Stimulated activated CD8-positive, alpha-beta memory T cell treated with anti-CD3 and anti-CD28 coated beads, Interleukin-15, amount 100 ng/mL, for 4 hours (primary cell): ENCODE results near the gene RASA4B.
"Not testable (repeated sequence)": the region's sequence is repeated elsewhere in the genome, so short reads cannot be mapped to it uniquely, and the experiment has no call there.

Source experiments
- DNase-seq, 2 donors: peaks; one replicate each; pipeline ENCODE4 v3.0.0-alpha.2; 2020; ENCODE audit warnings: low read depth in 2 of 2

Gene RASA4B

DNA sequence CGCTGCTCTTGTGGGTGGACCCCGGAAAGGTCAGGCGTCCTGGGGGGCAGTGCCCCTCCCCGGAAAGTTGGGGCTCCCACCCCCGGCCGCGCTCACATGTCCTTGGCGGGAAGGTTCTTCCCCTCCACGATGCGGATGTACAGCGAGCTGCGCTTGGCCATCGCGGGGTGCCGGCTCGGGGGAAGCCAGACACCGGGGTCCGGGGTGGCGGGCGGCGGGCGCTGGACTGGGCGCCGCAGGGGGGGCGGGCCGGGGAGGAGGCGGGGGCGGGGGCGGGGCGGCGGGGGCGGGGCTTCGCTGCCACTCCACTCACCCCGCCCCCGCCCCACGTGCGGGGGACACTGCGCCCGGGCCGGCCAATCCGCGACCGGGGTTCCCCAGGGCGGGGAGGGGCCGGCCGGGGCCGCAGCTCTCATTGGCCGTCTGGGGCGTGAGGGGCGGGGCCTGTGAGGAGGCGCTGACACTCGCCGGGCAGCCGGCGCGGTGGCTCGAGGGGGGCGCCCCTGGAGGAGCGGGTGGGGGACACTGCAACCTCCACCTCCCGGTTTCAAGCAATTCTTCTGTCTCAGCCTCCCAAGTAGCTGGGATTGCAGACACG lies at the start of gene RASA4B:
TSS of gene RASA4B (minus strand) at position 228 of the 598 bp plus-strand sequence. CDS start at position 161, 67 bp downstream.
- DNase-seq = not testable (repeated sequence)

DNA sequence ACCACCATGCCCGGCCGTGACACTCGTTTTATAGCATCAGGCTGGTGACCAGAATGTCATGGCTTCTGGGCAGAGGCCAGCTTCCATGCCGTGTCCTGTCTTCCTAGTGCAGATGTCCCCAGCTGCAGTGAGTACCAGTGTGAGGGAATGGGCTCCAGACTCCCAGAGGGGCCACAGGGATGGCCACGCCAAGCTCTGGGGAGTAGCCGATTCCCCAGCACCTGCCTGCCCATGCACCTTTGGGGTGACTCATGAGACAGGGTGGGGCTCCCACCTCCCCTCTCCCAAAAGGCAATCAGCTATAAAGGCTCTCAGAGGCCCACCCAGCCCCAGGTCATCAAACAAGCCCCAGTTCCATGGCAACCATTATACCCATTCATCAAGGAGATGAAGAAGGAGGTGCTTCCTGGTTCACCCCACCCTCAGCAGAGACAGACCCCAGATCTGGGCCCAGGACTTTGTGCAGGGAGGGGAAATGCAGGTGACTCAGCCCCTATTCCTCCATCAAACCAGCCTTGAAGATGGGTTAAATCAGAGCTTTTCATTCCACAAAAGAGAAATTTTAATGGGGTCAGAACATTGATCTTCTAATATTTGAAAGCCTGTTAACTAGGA lies 33.3 kb upstream of the RASA4B start, which contains the start of gene SPDYE2:
TSS of gene SPDYE2 (plus strand) at position 419 of the 615 bp plus-strand sequence. CDS start 2,030 bp downstream, outside the sequence.
- DNase-seq = not testable (repeated sequence)

DNA sequence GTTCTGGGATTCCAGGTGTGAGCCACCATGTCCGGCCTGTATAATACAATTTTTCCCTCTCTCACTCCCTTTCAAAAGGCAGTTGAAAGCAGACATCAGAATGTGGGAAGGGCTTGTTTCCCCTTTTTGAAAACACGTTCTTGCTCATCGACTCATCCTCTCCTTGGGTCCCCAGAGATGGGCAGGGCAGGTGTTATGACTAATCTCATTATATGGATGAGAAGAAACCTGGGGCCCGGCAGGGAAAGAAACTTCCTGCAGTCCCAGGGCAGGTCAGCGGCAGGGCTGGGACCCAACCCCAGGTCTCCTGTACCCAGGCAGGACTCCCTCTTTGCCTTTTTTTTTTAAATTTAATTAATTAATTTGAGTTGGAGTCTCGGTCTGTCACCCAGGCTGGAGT lies 28.8 kb upstream of the RASA4B start:
- not testable (repeated sequence) for DNase-seq

DNA sequence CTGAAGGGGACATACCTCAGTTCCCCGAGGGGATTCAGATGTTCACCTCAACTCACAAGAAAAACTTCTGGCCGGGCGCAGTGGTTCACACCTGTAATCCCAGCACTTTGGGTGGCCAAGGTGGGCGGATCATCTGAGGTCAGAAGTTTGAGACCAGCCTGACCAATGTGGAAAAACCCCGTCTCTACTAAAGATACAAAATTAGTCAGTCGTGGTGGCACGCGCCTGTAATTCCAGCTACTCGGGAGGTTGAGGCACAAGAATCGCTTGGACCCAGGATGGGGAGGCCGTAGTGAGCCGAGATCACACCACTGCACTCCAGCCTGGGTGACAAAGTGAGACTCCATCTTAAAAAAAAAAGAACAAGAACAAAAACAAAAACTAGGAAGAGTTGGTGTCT lies 27.7 kb upstream of the RASA4B start:
- DNase-seq = not testable (repeated sequence)

DNA sequence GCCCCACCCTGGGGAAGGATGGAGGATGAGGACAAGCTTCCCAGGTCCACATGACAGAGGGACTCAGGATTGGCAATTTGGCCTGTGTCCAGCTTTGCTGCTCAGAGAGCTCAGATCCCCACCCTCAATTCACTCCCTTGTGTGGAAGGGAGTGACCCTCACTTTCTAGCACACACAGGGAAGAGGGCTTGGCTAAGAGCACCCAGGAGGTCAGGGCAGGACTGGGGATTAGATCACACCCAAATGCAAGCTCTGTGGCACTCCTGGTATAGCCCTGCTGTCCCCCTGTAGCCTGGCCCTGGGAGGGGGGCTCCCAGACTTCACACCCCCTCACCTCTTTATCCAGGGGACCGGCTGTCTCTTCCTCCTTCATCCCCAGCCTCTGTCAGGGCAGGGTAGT lies 26.8 kb upstream of the RASA4B start:
- DNase-seq = not testable (repeated sequence)

DNA sequence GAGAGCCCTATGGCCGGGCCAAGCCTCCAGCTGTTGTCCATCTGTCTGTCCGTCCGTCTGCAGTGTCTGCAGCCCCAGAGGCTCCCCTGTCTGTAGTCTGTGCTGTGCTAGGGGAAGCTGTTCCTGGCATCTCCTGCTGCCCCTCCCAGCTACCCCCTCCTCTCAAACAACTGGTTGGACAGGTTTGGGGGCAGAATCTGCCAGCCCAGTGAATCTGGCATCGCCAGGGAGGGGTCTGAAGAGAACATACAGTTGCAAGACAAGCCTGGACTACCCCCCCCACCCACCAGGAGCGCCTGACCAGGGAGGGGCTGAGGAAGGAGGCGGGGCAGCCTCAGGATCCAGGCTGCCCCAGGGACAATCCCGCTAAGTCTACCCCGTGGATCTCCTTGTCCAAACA lies 26.0 kb upstream of the RASA4B start, which contains the start of gene UPK3BL2:
TSS of gene UPK3BL2 (minus strand) at position 101 of the 400 bp plus-strand sequence. CDS start at position 41, 60 bp downstream.
- not testable (repeated sequence) for DNase-seq

DNA sequence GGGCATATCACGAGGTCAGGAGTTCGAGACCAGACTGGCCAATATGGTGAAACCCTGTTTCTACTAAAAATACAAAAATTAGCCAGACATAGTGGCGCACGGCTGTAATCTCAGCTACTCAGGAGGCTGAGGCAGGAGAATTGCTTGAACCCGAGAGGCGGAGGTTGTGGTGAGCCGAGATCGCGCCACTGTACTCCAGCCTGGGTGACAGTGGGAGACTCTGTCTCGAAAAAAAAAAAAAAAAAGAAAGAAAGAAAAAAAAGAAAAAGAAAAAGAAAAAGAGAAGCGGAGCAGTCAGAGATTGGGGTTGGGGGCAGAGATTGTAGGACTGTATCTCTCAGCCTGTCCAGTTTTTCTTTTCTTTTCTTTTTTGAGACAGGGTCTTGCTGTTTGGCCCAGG lies 25.2 kb upstream of the RASA4B start:
- not testable (repeated sequence) for DNase-seq

DNA sequence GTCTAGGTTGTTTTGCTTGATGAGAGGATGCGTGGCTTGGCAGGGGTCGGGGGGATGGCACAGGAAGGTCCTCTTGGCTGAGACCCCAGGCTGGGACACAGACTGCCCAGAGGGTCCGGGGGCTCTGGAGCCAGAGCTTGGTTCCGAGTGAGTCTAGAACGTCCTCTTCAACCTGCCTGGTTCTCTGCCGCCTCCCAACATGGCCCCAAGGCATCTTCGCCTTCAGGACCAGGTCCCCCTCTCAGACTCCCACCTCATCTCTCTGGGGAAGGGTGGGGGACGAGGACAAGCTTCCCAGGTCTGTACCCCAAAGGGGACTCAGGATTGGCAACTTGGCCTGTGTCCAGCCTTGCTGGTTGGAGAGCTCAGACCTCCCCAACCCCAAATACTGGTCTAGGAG lies 24.5 kb upstream of the RASA4B start:
- DNase-seq = not testable (repeated sequence)

DNA sequence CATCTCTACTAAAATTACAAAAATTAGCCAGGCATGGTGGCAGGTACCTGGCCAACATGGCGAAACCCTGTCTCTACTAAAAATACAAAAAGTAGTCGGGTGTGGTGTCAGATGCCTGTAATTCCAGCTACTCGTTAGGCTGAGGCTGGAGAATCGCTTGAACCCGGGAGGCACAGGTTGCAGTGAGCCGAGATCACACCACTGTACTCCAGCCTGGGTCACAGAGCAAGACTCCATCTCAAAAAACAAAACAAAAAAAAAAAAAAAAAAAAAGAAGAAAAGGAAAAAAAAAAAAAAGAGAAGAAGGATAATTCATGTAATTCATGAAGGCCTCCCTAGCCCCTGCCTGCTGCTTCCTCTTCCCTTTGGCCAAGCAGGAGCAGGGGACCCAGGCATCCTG lies 23.0 kb upstream of the RASA4B start:
- not testable (repeated sequence) for DNase-seq

DNA sequence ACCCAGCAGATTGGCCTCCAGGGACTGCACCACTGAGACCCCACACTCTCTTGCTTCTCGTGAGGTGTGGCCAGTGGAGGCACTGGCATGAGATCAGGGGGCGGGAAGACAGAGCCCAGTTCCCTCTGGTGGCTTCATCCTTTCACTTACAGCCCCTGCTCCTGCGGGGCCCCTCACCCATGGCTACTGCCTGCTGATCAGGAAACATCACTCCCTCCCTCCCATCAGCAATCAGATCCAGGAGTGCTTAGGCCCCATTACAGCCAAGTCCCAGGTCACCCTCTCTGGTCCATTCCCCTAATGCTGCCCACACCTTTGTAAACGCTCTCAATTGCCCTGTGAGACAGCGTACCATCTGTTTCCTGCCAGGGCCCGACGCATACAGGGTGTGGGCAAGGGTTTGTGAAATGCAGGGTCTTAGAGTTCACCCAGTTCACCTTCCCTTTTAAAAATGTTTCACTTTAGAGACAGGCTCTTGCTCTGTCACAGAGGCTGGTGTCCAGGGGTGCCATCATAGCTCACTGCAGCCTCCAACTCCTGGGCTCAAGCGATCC lies 17.6 kb upstream of the RASA4B start:
- DNase-seq = not testable (repeated sequence)

DNA sequence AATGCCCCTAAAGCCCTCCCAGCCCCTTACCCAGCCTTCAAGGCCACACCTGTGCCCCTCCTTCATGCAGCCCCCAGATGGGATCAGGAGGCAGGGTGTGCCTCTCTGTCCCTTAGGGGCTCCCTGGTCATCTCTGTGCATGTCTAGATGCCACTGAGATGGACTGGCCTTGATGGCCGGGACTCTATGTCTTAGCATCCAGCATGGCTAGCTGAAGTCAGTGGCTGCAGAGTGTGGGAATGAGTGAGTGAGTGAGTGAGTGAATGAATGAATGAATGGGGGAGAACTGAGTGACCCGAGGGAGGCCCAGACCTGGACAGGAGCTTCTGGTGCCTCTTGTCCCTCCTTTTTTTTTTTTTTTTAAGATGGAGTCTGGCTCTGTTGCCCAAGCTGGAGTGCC lies 14.6 kb upstream of the RASA4B start:
- DNase-seq = not testable (repeated sequence)

DNA sequence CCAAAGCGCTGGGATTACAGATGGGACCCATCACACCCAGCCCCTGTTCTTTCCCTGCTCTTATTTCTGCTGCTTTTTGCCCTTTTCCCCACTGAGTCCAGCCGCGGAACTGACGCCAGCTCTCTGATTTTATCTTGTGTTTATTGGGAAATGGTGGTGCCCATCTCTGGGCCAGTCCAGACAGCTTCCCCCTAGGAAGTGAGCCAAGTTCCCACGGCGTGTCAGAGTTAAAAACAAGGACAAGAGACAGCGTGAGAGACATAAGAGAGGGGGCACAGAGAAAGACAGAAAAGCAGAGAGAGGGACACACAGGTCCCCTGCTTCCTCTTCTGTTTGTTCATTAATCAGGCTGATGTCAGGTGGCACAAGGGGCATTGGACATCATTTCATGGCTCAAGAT lies 14.0 kb upstream of the RASA4B start:
- DNase-seq = not testable (repeated sequence)

DNA sequence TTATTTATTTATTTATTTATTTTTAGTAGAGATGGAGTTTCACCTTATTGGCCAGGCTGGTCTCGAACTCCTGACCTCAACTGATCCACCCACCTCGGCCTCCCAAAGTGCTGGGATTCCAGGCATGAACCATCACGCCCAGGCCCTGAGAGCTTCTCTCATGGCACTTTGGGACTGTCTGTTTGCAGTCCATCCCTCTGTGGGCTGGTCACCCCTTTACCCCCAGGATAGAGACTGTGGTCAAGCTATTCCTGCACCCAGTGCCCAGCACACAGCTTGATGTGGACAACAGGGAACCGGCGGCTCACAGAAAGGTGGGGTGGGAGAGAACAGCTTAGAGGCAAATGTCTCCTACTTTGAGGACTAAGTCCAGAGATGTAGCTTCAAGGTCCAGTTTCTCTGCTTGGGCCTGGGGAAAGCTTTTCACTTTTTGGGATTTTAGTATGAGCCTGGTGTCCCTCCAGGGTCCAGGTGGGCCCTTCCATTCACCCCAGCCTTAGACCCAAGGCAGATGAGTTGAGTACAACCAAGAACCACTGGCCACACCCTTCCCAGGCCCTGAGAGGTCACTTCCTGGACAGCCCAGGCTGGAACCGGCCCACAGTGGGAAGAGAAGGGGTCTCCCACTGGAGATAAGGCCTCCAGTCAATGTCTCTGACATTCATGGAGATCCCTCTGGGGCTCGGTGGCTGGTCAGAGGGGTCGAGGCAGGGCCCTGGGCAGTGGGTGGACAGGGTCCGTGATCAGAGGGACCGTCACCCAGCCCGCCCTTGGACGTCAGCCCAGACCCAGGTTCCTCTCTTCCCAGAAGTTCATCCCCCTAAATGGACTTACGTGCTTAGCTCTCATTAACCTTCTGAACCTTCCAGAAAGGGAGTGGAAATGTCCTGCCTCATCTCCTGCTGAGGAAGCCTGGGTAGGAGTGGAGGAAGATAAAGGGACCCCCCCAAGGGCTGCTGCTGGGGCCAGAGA lies 10.5 kb upstream of the RASA4B start:
- DNase-seq = not testable (repeated sequence)

DNA sequence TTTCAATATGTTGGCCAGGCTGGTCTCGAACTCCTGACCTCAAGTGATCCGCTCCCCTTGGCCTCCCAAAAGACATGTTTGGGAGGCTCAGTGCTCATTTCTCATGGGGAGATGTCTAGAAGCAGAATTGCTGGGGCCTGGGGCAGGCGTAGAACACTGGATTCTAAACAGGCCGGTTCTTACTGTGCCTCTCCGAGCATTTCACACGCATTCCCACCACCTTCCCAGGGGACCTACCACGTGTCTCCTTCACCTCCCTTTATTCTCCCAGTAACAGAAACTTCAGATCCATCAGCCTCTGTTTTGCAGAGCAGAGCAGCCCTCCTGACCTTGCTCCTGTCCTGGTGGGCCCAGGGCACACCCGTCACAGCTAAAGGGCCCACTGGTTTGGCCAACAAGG lies 9.6 kb upstream of the RASA4B start:
- DNase-seq = not testable (repeated sequence)

DNA sequence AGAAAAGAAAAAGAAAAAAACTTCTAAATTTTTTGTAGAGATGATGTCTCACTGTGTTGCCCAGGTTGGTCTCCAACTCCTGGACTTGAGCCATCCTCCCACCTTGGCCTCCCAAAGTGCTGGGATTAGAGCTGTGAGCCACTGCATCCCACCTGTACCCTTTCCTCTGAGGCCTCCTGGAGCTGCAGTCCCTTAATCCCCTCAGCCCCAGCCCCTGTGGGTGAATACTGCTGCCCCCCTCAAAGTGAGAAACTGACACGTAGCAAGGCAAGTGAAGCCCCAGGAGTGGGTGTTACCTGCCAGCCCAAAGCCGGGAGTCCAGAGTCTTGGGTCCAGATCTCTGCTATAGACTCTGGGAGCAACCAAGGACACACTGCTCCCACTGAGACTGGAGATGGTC lies 7.2 kb upstream of the RASA4B start:
- not testable (repeated sequence) for DNase-seq

DNA sequence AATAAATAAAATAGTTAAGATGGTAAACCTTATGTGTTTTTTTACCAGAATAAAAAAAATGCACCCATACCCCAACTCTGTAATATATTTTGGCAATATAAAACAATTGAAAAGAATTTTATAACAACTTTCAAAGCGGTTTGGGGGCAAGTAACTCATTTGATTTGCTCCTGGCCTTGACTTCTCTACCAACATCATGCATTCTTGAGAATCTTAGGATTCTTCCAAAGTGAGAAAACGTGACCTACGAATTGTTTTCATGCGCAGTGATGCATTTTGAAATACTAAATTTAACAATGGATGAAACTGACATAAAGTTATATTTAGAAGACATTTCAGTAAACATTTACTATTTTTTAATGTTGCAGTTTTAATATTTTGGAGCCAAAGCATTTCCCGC lies 3.2 kb upstream of the RASA4B start:
- not testable (repeated sequence) for DNase-seq

DNA sequence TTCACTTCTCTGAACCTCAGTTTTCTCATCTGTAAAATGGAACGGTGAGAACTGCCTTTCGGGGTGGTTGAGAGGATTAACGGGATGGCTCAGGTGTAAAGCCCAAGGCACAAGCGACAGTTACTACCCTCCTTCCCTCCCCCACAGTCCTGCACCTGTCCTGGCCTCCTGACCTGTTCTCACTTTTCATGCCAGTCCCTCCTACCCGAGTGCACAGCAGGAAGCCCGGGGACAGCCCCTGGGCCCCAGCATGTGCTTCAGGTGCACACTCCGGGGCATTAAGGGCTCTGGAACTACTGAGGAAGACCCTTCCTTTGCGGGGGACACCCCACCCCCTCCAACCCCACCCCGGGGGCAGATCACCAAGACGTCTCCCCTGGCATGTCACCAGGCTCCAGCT lies 626 bp downstream of the RASA4B start:
- DNase-seq = not testable (repeated sequence)

DNA sequence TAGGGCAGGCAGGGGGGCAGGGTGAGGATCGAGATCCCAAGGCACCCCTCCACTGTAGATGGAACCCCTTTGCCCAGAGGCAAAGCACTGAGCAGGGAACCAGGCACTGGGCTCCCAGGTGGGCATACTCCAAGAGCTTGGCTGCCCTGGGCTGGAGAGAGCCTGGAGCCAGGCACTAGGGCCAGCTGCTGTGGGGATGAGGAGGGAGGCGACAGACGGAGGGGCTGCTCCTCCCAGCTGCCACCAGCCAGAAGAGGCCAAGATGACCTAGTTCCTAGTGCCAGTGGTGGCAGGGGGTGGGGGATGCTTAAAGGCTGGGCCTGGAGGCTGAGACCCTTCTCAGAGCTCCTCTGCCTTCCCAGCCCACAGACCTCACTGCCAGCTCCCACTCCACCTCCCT lies 1.7 kb downstream of the RASA4B start:
- not testable (repeated sequence) for DNase-seq

DNA sequence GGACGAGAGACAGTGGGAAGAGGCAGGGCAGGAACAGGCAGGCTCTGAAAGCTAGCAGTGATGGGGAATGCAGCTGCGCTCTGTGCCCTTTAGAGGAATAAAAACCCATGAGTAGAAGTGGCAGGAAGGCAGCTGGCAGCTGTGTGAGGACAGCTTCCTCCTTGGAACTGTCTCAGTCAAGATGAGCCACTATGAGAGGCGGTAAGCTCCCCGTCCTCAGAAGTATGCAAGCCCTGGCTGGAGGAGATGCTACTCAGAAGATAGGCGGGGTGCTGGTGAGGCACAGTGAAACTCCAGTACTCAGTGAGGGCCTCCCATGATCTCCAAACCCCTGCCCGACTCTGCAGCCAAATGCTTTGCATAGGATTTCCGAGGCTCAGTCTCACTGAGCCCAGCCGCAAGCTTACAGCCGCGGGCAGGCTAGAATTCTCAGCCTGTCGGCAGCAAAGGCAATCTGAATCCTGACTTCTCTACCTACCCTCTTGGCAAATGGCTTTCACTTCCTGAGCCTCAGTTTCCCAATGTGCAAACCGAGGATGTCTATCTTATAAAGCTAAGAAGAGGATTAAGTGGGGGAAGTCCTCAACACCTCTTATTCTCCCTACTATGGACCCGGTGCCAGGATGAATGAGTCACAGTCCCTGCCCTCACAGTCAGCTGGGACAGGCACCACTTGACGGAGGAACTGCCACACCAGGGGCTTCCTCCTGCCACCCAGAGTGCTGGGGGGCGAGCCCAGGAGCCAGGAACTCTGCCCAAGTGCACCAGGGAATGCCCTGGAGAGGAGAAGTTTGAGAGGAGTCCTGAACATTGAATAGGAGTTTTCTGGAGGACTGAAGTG lies 2.5 kb downstream of the RASA4B start:
- DNase-seq = not testable (repeated sequence)

DNA sequence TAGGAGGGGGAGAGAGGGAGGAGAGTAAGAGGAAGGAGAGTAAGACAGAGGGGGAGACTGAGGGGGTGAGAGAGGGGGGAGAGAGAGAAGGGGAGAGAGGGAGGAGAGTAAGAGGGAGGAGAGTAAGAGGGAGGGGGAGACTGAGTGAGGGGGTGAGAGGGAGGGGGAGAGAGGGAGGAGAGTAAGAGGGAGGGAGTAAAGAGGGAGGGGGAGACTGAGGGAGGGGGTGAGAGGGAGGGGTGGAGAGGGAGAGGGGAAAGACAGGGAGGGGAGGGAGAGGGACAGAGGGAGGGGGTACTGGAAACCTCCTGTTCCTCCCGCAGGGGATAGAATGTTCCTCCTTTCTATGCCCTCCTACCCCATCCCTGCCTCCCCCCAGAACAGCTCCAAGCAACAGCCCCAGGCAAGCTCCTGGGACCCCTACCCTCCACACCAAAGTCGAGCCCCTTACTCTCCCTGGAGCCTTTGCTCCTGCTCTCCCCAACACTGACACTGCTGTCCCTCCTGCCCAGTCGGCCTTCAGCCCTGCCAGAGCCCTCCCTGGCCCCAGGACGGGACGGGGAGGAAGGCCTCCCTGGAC lies 4.8 kb downstream of the RASA4B start:
- not testable (repeated sequence) for DNase-seq
